SK-N-SH (cell line): ENCODE data around the gene ZCCHC17.

Source experiments
- CHD2 ChIP-seq: fragments of 150-350 bp; IDR thresholded peaks from 2 replicates; pipeline ENCODE4 v1.6.1; 2018; ENCODE audit warnings: low read length; ENCODE audit not compliant: partially characterized antibody
- EZH2phosphoT487 ChIP-seq: fragments of 200-600 bp; sonication (generic); IDR thresholded peaks from 2 replicates; pipeline ENCODE4 v1.6.1; 2017; ENCODE audit warnings: low read depth, mixed run types, mild to moderate bottlenecking, antibody characterized with exemption, moderate library complexity, borderline replicate concordance
- YY1 ChIP-seq: IDR thresholded peaks from 2 replicates; pipeline ENCODE4 v1.4.0; 2012; ENCODE audit warnings: low read depth, mild to moderate bottlenecking
- TF ChIP-seq, protein P1 (sequence below): IDR thresholded peaks from 2 replicates; pipeline ENCODE4 v1.6.1; 2012; ENCODE audit warnings: mild to moderate bottlenecking, low read depth, low read length, moderate library complexity
- TF ChIP-seq, protein P2 (sequence below): fragments of 200-600 bp; sonication (generic); IDR thresholded peaks from 2 replicates; pipeline ENCODE4 v1.6.1; 2017; ENCODE audit warnings: antibody characterized with exemption, mild to moderate bottlenecking, moderate library complexity
- TF ChIP-seq, protein P3 (sequence below): IDR thresholded peaks from 2 replicates; pipeline ENCODE4 v1.4.0; 2012; ENCODE audit warnings: low read depth

DNA sequence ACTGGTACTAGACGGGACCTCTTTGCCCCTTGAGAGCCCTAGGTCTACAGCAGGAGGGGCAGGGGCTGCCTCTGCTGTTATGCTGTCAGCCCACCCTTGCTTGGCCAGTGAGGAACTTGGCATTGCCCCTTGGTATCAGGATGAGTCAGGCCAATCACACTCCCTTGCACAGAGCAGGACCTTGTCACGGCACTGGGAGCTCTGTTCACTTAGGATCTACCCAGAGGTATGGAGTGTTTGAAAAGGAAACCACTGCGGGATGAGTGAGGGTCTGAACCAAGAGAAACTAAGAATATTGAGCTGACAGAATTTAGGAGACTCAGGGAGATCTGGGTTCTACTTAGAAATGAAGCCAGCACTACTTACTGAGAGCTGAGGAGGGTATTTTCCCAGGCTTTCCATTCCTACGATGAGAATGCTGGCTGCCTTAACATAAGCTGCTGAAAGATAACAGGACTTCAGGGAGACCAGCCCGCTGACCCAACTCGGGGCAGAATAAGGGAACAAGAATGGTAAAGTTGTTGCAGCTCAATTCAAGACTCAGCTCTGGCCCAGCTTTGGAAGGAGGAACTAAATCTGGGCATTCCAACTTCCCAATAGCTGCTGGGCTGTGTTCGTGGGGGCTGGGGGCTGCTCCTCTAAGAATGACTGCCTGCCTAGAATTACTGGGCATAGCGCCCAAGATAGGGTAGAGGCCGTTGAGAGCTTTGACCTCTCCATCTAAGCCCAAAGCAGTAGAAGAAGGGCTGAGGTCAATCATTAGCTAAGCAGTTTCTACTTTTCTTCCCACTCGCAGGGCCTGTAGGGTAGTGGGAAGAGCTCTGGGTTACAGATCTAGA is 74.5 kb downstream of the ZCCHC17 start:
- TF ChIP-seq, protein P1, sequence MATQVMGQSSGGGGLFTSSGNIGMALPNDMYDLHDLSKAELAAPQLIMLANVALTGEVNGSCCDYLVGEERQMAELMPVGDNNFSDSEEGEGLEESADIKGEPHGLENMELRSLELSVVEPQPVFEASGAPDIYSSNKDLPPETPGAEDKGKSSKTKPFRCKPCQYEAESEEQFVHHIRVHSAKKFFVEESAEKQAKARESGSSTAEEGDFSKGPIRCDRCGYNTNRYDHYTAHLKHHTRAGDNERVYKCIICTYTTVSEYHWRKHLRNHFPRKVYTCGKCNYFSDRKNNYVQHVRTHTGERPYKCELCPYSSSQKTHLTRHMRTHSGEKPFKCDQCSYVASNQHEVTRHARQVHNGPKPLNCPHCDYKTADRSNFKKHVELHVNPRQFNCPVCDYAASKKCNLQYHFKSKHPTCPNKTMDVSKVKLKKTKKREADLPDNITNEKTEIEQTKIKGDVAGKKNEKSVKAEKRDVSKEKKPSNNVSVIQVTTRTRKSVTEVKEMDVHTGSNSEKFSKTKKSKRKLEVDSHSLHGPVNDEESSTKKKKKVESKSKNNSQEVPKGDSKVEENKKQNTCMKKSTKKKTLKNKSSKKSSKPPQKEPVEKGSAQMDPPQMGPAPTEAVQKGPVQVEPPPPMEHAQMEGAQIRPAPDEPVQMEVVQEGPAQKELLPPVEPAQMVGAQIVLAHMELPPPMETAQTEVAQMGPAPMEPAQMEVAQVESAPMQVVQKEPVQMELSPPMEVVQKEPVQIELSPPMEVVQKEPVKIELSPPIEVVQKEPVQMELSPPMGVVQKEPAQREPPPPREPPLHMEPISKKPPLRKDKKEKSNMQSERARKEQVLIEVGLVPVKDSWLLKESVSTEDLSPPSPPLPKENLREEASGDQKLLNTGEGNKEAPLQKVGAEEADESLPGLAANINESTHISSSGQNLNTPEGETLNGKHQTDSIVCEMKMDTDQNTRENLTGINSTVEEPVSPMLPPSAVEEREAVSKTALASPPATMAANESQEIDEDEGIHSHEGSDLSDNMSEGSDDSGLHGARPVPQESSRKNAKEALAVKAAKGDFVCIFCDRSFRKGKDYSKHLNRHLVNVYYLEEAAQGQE = no peak
- TF ChIP-seq CHD2 = no peak
- no peak for TF ChIP-seq YY1
- TF ChIP-seq, protein P2, sequence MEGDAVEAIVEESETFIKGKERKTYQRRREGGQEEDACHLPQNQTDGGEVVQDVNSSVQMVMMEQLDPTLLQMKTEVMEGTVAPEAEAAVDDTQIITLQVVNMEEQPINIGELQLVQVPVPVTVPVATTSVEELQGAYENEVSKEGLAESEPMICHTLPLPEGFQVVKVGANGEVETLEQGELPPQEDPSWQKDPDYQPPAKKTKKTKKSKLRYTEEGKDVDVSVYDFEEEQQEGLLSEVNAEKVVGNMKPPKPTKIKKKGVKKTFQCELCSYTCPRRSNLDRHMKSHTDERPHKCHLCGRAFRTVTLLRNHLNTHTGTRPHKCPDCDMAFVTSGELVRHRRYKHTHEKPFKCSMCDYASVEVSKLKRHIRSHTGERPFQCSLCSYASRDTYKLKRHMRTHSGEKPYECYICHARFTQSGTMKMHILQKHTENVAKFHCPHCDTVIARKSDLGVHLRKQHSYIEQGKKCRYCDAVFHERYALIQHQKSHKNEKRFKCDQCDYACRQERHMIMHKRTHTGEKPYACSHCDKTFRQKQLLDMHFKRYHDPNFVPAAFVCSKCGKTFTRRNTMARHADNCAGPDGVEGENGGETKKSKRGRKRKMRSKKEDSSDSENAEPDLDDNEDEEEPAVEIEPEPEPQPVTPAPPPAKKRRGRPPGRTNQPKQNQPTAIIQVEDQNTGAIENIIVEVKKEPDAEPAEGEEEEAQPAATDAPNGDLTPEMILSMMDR = no peak
- TF ChIP-seq, protein P3, sequence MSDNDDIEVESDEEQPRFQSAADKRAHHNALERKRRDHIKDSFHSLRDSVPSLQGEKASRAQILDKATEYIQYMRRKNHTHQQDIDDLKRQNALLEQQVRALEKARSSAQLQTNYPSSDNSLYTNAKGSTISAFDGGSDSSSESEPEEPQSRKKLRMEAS = no peak
- TF ChIP-seq EZH2phosphoT487 = no peak
